ENCODE results near the gene AGBL4. TPM values are rescaled to one million over a fixed set of nuclear protein-coding genes. Genes with fewer than 3 reads are reported as not detected.

The AGBL4 gene
- total and polyA plus RNA-seq, 2 of the 13 experiments (the other 11 are each of a cell fraction or from before 2014, with no cell fraction given): not detected

DNA sequence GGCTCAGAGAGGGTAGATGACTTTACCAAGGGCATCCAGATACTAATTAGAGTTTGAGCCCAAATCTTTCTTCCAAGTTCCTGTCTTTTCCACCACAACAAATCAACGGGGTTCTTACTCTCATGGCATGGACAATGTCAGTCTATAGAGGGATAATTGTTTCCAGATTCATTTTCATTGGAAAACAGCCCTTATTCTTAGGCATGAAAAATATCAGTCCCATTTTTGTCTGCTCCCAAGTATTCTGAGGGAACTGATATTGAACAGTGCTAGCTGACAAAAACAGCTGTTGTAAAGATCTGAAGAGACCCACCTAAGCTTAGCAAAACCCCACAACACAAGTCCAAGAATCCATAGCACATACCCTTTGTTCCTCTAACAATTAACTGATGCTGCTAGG, 898.0 kb downstream of the AGBL4 start (continued):
- TF ChIP-seq ZNF431 (CRISPR knock-in tag; IDR thresholded peaks at IDR 0.05; ENCODE audit: borderline replicate concordance, low read depth) (no peak), ZNF660 (CRISPR knock-in tag; IDR thresholded peaks at IDR 0.05; ENCODE audit: borderline replicate concordance, low read depth) (no peak), ZNF3 (CRISPR knock-in tag; IDR thresholded peaks at IDR 0.05) (no peak), ZNF34 (CRISPR knock-in tag; IDR thresholded peaks at IDR 0.05; ENCODE audit: borderline replicate concordance) (no peak)

DNA sequence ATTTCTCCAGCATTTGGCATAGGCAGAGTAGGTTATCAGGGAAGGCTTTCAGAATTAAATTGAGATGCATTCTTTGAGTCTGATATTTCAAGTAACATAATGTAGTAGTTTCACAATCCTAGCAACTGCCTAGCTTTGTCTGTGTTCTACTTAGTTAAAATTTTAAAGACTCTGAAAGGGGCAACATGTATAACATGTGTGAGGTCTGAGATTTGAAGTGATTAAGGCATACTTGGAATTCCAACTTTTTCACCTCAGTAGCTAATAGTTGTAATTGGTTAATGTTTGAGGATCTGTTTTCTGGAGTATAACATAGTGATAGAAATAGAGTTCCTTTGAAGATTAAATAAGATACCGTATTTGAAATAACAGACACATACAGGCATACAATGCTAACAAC, 911.8 kb downstream of the AGBL4 start:
- Histone ChIP-seq H3K4me2 (ENCODE audit: low read depth, low read length) (no peak overlapping the region), H3K27me3 (ENCODE audit: control insufficient read depth in 1 of 2, insufficient read depth in 2 of 2, low read length in 2 of 2) (no peaks in the 10 kb centered on the region), H4K20me1 (ENCODE audit: insufficient read depth, low read length) (no peaks in the 10 kb centered on the region), H2AFZ (ENCODE audit: low read length) (no peak overlapping the region), H3K4me3 (replicated peaks in 1 of 3; ENCODE audit: insufficient read depth in 1 of 3, low read depth in 2 of 3, low read length in 3 of 3) (no peak overlapping the region), H3K79me2 (ENCODE audit: insufficient read depth, low read length) (no peaks in the 10 kb centered on the region), H3K27ac (ENCODE audit: extremely low read length, insufficient read depth, low read length) (no peak overlapping the region), H3K9me3 (ENCODE audit: low read length) (peaks cover 81% of the 10 kb centered on the region), H3K4me1 (ENCODE audit: insufficient read depth, low read length) (no peaks in the 10 kb centered on the region), H3K9ac (ENCODE audit: insufficient read depth, low read depth, low read length) (no peak overlapping the region), H3K36me3 (replicated peaks in 1 of 2; ENCODE audit: control insufficient read depth in 1 of 2, insufficient read depth in 2 of 2, low read length in 2 of 2) (no peaks in the 10 kb centered on the region)
- TF ChIP-seq, protein P1, sequence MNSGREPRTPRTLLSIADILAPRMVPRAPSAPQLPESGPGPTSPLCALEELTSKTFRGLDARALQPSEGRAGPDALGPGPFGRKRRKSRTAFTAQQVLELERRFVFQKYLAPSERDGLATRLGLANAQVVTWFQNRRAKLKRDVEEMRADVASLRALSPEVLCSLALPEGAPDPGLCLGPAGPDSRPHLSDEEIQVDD (CRISPR knock-in tag; IDR thresholded peaks at IDR 0.05; ENCODE audit: borderline replicate concordance): no peak
- TF ChIP-seq, protein P2, sequence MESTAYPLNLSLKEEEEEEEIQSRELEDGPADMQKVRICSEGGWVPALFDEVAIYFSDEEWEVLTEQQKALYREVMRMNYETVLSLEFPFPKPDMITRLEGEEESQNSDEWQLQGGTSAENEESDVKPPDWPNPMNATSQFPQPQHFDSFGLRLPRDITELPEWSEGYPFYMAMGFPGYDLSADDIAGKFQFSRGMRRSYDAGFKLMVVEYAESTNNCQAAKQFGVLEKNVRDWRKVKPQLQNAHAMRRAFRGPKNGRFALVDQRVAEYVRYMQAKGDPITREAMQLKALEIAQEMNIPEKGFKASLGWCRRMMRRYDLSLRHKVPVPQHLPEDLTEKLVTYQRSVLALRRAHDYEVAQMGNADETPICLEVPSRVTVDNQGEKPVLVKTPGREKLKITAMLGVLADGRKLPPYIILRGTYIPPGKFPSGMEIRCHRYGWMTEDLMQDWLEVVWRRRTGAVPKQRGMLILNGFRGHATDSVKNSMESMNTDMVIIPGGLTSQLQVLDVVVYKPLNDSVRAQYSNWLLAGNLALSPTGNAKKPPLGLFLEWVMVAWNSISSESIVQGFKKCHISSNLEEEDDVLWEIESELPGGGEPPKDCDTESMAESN (CRISPR knock-in tag; conservative IDR thresholded peaks at IDR 0.05): no peak
- no peak for TF ChIP-seq RARG (CRISPR knock-in tag; IDR thresholded peaks at IDR 0.05; ENCODE audit: low read depth)
- TF ChIP-seq, protein P3, sequence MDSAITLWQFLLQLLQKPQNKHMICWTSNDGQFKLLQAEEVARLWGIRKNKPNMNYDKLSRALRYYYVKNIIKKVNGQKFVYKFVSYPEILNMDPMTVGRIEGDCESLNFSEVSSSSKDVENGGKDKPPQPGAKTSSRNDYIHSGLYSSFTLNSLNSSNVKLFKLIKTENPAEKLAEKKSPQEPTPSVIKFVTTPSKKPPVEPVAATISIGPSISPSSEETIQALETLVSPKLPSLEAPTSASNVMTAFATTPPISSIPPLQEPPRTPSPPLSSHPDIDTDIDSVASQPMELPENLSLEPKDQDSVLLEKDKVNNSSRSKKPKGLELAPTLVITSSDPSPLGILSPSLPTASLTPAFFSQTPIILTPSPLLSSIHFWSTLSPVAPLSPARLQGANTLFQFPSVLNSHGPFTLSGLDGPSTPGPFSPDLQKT (CRISPR knock-in tag; IDR thresholded peaks at IDR 0.05; ENCODE audit: borderline replicate concordance): no peak
- TF ChIP-seq HNRNPL (IDR thresholded peaks at IDR 0.05; ENCODE audit: low read depth, low read length): no peak
- no peak for TF ChIP-seq BCL6 (CRISPR knock-in tag; IDR thresholded peaks at IDR 0.05)
- no peak for TF ChIP-seq EZH2 (conservative IDR thresholded peaks at IDR 0.05; ENCODE audit: low read depth, low read length)
- TF ChIP-seq NR2F2 (IDR thresholded peaks at IDR 0.05; ENCODE audit: borderline replicate concordance, low read depth): no peak
- TF ChIP-seq ZNF75D (CRISPR knock-in tag; IDR thresholded peaks at IDR 0.05; ENCODE audit: borderline replicate concordance): no peak
- WGBS (ENCODE audit: low lambda C conversion rate): 0% methylated on average over 1 of the region's 1 CpG
- ATAC-seq (no peak), DNase-seq (ENCODE audit: low spot score) (no peak), FAIRE-seq (no peak)
- in situ Hi-C loops (cut with HindIII; ENCODE audit: extremely low pct_ligation_motif_present, low pct_unique_long_range_greater_than_20kb): no loop called here
- POLR2A ChIA-PET: no interaction called here
- BruUV-seq (replicated peaks): no TSS peak
- CTCF ChIA-PET (ENCODE audit: low intra/inter-chr PET ratio, low total read pairs): no interaction called here
- intact Hi-C loops (cut with micrococcal nuclease; ENCODE audit: unreplicated experiment): no loop called here
